HepG2 (cell line): ENCODE data around the gene MRPS10. TPM values are rescaled to one million over a fixed set of nuclear protein-coding genes. Genes with fewer than 3 reads are reported as not detected.

Source experiments
- ATAD3A ChIP-seq: sonication (generic); formaldehyde crosslinking; IDR thresholded peaks from 2 replicates; pipeline ENCODE4 v1.4.0; 2020; ENCODE audit warnings: missing genetic modification reagents
- CREM ChIP-seq, 2 experiments: sonication (generic) in 1 of 2; formaldehyde crosslinking in 1 of 2; IDR thresholded peaks; 2 replicates each; pipeline versions ENCODE4 v1.4.0 to v1.6.1; 2016 to 2020; ENCODE audit warnings: antibody characterized with exemption in 1 of 2, mild to moderate bottlenecking in 1 of 2, missing genetic modification reagents in 1 of 2
- EEA1 ChIP-seq: sonication (generic); formaldehyde crosslinking; IDR thresholded peaks from 2 replicates; pipeline ENCODE4 v1.5.1; 2020; ENCODE audit warnings: mild to moderate bottlenecking, missing genetic modification reagents, borderline replicate concordance
- GFI1 ChIP-seq: sonication (generic); formaldehyde crosslinking; IDR thresholded peaks from 2 replicates; pipeline ENCODE4 v1.5.0; 2020; ENCODE audit warnings: missing genetic modification reagents, mild to moderate bottlenecking, borderline replicate concordance
- MATR3 ChIP-seq: sonication (generic); formaldehyde crosslinking; IDR thresholded peaks from 2 replicates; pipeline ENCODE4 v1.4.0; 2020; ENCODE audit warnings: missing genetic modification reagents
- SMYD3 ChIP-seq: sonication (generic); formaldehyde crosslinking; IDR thresholded peaks from 2 replicates; pipeline ENCODE4 v1.8.1; 2023; ENCODE audit warnings: mild to moderate bottlenecking, missing genetic modification reagents
- ZMYM2 ChIP-seq: sonication (generic); formaldehyde crosslinking; IDR thresholded peaks from 2 replicates; pipeline ENCODE4 v1.8.0; 2022; ENCODE audit warnings: mild to moderate bottlenecking, missing genetic modification reagents
- ZNF263 ChIP-seq: sonication (generic); formaldehyde crosslinking; IDR thresholded peaks from 2 replicates; pipeline ENCODE4 v1.4.0; 2020; ENCODE audit warnings: missing genetic modification reagents
- ZNF317 ChIP-seq: sonication (generic); formaldehyde crosslinking; IDR thresholded peaks from 2 replicates; pipeline ENCODE4 v1.5.0; 2020; ENCODE audit warnings: mild to moderate bottlenecking, missing genetic modification reagents
- polyA plus RNA-seq, 8 experiments: library from polyadenylated mRNA; depleted of rRNA in 3 of 8; stranded (reverse) in 7 of 8; unstranded in 1 of 8; fragments of >200 nt; fragmentation: Illumina TruSeq in 4 of 8; extraction: Trizol in 4 of 8; gene quantifications; 2 replicates each; pipeline versions ENCODE4 v1.2.1 to v1.2.3, GENCODE V29; 2011 to 2016; ENCODE audit warnings: low read depth in 4 of 8, missing spikeins in 1 of 8, mixed read lengths in 1 of 8; ENCODE audit not compliant: insufficient read depth in 1 of 8
- total RNA-seq, 5 experiments: library from RNA; depleted of rRNA; stranded (reverse); fragments of >200 nt; fragmentation: Illumina TruSeq; extraction: Trizol; gene quantifications; 2 replicates each; pipeline ENCODE4 v1.2.3, GENCODE V29; 2016; ENCODE audit warnings: low read depth in 1 of 5
- TF ChIP-seq, protein P1 (sequence below): sonication (generic); formaldehyde crosslinking; IDR thresholded peaks from 2 replicates; pipeline ENCODE4 v1.4.0; 2020; ENCODE audit warnings: missing genetic modification reagents, borderline replicate concordance
- TF ChIP-seq, protein P2 (sequence below): sonication (generic); formaldehyde crosslinking; conservative IDR thresholded peaks from 2 replicates; pipeline ENCODE4 v1.4.0; 2020; ENCODE audit warnings: missing genetic modification reagents
- TF ChIP-seq, protein P3 (sequence below): sonication (generic); formaldehyde crosslinking; IDR thresholded peaks from 2 replicates; pipeline ENCODE4 v1.4.0; 2020; ENCODE audit warnings: low read depth, missing genetic modification reagents
- TF ChIP-seq, protein P4 (sequence below): sonication (generic); formaldehyde crosslinking; IDR thresholded peaks from 2 replicates; pipeline ENCODE4 v1.4.0; 2020; ENCODE audit warnings: missing genetic modification reagents, borderline replicate concordance
- TF ChIP-seq, protein P5 (sequence below): sonication (generic); formaldehyde crosslinking; IDR thresholded peaks from 2 replicates; pipeline ENCODE4 v1.4.0; 2020; ENCODE audit warnings: missing genetic modification reagents, borderline replicate concordance

Gene MRPS10
- total and polyA plus RNA-seq, 2 of the 13 experiments (the other 11 are each of a cell fraction or from before 2014, with no cell fraction given), result 31.7 to 54.6 TPM

DNA sequence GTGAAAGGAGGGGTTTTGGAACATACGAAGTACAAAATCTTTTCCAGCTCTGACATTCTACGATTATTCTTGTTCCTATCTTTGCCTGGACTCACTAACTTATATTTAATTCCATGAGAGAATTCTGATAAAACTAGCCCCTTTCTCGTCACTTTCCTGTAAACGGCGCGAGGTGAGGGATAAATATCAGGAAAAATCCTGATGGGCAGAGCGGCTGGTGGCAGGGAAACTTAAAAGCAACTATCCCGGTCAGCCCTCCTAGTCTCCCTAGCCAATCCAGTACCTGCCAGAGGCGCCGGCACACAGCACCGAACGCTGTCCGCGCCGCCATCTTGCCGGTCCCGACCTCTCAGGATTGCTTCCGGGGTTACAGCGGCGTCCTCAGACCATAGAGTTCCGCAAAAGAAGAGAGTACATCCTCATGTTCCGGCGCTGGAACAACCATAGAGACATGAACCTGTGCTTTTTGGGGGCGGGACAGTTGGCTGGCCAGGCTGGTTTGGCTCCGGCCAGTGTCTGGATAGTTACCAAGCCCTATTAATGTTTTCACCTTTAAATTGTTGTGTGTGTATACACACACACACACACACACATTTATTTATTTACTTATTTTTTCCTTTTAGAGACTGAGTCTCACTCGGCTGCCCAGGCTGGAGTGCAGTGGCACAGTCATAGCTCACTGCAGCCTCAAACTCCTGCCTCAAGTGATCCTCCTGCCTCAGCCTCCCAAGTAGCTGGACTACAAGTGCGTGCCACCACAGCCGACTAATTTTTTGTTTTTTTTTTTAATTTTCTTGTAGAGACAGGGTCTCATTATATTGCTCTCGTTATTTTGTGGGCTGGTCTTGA lies at the start of gene MRPS10 (continued):
- TF ChIP-seq, protein P1, sequence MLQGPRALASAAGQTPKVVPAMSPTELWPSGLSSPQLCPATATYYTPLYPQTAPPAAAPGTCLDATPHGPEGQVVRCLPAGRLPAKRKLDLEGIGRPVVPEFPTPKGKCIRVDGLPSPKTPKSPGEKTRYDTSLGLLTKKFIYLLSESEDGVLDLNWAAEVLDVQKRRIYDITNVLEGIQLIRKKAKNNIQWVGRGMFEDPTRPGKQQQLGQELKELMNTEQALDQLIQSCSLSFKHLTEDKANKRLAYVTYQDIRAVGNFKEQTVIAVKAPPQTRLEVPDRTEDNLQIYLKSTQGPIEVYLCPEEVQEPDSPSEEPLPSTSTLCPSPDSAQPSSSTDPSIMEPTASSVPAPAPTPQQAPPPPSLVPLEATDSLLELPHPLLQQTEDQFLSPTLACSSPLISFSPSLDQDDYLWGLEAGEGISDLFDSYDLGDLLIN, result no peak
- TF ChIP-seq, protein P2, sequence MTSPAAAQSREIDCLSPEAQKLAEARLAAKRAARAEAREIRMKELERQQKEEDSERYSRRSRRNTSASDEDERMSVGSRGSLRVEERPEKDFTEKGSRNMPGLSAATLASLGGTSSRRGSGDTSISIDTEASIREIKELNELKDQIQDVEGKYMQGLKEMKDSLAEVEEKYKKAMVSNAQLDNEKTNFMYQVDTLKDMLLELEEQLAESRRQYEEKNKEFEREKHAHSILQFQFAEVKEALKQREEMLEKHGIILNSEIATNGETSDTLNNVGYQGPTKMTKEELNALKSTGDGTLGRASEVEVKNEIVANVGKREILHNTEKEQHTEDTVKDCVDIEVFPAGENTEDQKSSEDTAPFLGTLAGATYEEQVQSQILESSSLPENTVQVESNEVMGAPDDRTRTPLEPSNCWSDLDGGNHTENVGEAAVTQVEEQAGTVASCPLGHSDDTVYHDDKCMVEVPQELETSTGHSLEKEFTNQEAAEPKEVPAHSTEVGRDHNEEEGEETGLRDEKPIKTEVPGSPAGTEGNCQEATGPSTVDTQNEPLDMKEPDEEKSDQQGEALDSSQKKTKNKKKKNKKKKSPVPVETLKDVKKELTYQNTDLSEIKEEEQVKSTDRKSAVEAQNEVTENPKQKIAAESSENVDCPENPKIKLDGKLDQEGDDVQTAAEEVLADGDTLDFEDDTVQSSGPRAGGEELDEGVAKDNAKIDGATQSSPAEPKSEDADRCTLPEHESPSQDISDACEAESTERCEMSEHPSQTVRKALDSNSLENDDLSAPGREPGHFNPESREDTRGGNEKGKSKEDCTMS (CRISPR knock-in tag), result no peak
- TF ChIP-seq MATR3 (CRISPR knock-in tag) (no peak), ZNF263 (CRISPR knock-in tag) (no peak; the same call in 1 of the 2 replicates), CREM (IDR thresholded peaks at IDR 0.05) (peak; percentile 91), CREM (CRISPR knock-in tag; IDR thresholded peaks at IDR 0.05) (no peak), ATAD3A (CRISPR knock-in tag) (no peak), GFI1 (CRISPR knock-in tag) (peak; percentile 65), SMYD3 (CRISPR knock-in tag) (no peak), ZMYM2 (CRISPR knock-in tag) (no peak), ZNF317 (CRISPR knock-in tag) (peak; percentile 79; the same call in 1 of the 2 replicates), EEA1 (CRISPR knock-in tag) (no peak)
- TF ChIP-seq, protein P3, sequence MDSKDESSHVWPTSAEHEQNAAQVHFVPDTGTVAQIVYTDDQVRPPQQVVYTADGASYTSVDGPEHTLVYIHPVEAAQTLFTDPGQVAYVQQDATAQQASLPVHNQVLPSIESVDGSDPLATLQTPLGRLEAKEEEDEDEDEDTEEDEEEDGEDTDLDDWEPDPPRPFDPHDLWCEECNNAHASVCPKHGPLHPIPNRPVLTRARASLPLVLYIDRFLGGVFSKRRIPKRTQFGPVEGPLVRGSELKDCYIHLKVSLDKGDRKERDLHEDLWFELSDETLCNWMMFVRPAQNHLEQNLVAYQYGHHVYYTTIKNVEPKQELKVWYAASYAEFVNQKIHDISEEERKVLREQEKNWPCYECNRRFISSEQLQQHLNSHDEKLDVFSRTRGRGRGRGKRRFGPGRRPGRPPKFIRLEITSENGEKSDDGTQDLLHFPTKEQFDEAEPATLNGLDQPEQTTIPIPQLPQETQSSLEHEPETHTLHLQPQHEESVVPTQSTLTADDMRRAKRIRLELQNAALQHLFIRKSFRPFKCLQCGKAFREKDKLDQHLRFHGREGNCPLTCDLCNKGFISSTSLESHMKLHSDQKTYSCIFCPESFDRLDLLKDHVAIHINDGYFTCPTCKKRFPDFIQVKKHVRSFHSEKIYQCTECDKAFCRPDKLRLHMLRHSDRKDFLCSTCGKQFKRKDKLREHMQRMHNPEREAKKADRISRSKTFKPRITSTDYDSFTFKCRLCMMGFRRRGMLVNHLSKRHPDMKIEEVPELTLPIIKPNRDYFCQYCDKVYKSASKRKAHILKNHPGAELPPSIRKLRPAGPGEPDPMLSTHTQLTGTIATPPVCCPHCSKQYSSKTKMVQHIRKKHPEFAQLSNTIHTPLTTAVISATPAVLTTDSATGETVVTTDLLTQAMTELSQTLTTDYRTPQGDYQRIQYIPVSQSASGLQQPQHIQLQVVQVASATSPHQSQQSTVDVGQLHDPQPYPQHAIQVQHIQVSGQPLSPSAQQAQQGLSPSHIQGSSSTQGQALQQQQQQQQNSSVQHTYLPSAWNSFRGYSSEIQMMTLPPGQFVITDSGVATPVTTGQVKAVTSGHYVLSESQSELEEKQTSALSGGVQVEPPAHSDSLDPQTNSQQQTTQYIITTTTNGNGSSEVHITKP (CRISPR knock-in tag), result no peak
- TF ChIP-seq, protein P4, sequence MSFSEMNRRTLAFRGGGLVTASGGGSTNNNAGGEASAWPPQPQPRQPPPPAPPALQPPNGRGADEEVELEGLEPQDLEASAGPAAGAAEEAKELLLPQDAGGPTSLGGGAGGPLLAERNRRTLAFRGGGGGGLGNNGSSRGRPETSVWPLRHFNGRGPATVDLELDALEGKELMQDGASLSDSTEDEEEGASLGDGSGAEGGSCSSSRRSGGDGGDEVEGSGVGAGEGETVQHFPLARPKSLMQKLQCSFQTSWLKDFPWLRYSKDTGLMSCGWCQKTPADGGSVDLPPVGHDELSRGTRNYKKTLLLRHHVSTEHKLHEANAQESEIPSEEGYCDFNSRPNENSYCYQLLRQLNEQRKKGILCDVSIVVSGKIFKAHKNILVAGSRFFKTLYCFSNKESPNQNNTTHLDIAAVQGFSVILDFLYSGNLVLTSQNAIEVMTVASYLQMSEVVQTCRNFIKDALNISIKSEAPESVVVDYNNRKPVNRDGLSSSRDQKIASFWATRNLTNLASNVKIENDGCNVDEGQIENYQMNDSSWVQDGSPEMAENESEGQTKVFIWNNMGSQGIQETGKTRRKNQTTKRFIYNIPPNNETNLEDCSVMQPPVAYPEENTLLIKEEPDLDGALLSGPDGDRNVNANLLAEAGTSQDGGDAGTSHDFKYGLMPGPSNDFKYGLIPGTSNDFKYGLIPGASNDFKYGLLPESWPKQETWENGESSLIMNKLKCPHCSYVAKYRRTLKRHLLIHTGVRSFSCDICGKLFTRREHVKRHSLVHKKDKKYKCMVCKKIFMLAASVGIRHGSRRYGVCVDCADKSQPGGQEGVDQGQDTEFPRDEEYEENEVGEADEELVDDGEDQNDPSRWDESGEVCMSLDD (CRISPR knock-in tag), result 0 out of 2 replicates have a peak, but pooled peaks have one; percentile 42
- TF ChIP-seq, protein P5, sequence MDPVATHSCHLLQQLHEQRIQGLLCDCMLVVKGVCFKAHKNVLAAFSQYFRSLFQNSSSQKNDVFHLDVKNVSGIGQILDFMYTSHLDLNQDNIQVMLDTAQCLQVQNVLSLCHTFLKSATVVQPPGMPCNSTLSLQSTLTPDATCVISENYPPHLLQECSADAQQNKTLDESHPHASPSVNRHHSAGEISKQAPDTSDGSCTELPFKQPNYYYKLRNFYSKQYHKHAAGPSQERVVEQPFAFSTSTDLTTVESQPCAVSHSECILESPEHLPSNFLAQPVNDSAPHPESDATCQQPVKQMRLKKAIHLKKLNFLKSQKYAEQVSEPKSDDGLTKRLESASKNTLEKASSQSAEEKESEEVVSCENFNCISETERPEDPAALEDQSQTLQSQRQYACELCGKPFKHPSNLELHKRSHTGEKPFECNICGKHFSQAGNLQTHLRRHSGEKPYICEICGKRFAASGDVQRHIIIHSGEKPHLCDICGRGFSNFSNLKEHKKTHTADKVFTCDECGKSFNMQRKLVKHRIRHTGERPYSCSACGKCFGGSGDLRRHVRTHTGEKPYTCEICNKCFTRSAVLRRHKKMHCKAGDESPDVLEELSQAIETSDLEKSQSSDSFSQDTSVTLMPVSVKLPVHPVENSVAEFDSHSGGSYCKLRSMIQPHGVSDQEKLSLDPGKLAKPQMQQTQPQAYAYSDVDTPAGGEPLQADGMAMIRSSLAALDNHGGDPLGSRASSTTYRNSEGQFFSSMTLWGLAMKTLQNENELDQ, result 0 out of 2 replicates have a peak, but pooled peaks have one; percentile 86
